Measurements from ENCODE around the gene FFAR2. TPM values are rescaled to one million over a fixed set of nuclear protein-coding genes. Genes with fewer than 3 reads are reported as not detected.

FFAR2 gene
- total and polyA plus RNA-seq, 2 donors (not counting 1 experiment from before 2014, with no cell fraction given) = not detected

DNA sequence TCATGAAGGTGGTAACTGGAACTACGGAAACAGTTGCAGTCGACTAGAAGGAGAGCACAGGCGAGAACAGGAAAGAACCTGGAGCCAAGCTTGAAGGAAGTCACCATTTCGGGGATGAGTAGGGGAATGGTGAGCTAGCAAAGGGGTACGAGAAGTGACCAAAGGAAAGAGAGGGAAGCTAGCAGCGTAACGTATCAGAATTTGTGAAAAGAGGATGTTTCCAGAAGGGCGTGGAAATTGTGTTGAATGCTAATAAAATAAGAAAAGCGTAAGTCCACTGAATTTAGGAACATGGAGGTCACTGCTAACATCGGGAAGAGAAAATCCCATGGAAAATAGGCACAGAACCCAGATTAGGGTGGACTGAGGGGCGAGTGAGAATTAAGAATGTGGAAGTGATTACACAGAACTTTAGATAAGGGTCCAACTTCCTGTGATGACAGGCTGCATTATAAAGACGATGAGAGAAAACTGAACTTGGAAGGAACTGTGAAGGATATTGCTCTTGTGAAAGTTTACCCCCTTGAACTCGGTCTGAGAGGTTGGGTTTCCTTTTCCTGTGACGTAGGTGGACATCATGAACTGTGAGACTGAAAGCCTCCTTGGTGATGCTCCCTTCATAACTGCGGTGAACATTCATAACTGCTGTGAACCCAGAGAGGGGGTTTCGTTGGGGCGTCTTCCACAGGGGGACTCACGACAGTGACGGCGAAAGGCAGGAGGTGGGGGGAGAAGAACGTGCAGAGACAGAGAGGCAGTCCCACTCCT, 2.0 kb upstream of the FFAR2 start:
- Histone ChIP-seq H3K9me3 (ENCODE audit: control insufficient read depth, insufficient read depth, low read depth, low read length) (no peaks in the 10 kb centered on the region), H3K36me3 (ENCODE audit: control insufficient read depth, insufficient read depth, low read length) (no peaks in the 10 kb centered on the region), H3K4me3 (replicated peaks in 1 of 4; ENCODE audit: control extremely low read depth in 1 of 4, insufficient read depth in 1 of 4, low read depth in 3 of 4, low read length in 4 of 4) (no peak overlapping the region), H3K27me3 (ENCODE audit: control insufficient read depth, insufficient read depth, low read length) (peaks cover 5% of the 10 kb centered on the region), H4K20me1 (ENCODE audit: control insufficient read depth, extremely low read depth, insufficient read depth, low read length) (no peaks in the 10 kb centered on the region), H3K4me2 (ENCODE audit: extremely low read depth, insufficient read depth, low read length) (no peak overlapping the region), H3K27ac (ENCODE audit: insufficient read depth, low read length) (no peak overlapping the region), H2AFZ (ENCODE audit: low read length) (no peak overlapping the region), H3K4me1 (ENCODE audit: control insufficient read depth, extremely low read depth, insufficient read depth, low read length) (no peaks in the 10 kb centered on the region), H3K9ac (ENCODE audit: insufficient read depth, low read length) (no peak overlapping the region), H3K79me2 (ENCODE audit: control insufficient read depth, insufficient read depth, low read length) (no peaks in the 10 kb centered on the region)
- no peak for TF ChIP-seq EZH2 (IDR thresholded peaks at IDR 0.05; ENCODE audit: low read length, missing control alignments)
- TF ChIP-seq, protein P1, sequence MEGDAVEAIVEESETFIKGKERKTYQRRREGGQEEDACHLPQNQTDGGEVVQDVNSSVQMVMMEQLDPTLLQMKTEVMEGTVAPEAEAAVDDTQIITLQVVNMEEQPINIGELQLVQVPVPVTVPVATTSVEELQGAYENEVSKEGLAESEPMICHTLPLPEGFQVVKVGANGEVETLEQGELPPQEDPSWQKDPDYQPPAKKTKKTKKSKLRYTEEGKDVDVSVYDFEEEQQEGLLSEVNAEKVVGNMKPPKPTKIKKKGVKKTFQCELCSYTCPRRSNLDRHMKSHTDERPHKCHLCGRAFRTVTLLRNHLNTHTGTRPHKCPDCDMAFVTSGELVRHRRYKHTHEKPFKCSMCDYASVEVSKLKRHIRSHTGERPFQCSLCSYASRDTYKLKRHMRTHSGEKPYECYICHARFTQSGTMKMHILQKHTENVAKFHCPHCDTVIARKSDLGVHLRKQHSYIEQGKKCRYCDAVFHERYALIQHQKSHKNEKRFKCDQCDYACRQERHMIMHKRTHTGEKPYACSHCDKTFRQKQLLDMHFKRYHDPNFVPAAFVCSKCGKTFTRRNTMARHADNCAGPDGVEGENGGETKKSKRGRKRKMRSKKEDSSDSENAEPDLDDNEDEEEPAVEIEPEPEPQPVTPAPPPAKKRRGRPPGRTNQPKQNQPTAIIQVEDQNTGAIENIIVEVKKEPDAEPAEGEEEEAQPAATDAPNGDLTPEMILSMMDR (conservative IDR thresholded peaks at IDR 0.05 in 1 of 2, IDR thresholded peaks at IDR 0.05 in 1 of 2; ENCODE audit: low read depth in 1 of 2, low read length in 2 of 2) = no peak
- DNase-seq (ENCODE audit: low read depth in 2 of 2) = peak in 1 of 2 donors; percentile 11

DNA sequence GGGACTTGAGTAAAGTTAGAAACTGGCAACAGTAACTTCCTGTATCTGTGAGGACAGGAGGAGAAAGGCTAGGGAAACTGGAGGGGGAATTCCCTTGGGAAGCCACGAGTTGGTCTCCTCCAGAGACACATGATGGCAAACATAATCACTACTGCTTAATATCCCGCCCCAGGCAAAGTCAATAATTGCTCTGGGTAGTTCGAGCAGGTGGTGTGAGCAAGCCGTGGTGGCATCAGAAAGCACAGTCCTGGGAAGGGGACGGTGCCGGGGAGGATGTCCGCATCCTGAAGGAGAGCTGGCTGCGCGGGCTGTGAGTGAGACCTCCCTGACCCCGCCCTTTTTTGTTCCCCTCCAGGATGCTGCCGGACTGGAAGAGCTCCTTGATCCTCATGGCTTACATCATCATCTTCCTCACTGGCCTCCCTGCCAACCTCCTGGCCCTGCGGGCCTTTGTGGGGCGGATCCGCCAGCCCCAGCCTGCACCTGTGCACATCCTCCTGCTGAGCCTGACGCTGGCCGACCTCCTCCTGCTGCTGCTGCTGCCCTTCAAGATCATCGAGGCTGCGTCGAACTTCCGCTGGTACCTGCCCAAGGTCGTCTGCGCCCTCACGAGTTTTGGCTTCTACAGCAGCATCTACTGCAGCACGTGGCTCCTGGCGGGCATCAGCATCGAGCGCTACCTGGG, 1.4 kb downstream of the FFAR2 start:
- Histone ChIP-seq H3K4me3 (replicated peaks in 1 of 4; ENCODE audit: control extremely low read depth in 1 of 4, insufficient read depth in 1 of 4, low read depth in 3 of 4, low read length in 4 of 4) (no peak overlapping the region), H3K79me2 (ENCODE audit: control insufficient read depth, insufficient read depth, low read length) (no peaks in the 10 kb centered on the region), H3K36me3 (ENCODE audit: control insufficient read depth, insufficient read depth, low read length) (no peaks in the 10 kb centered on the region), H3K27ac (ENCODE audit: insufficient read depth, low read length) (no peak overlapping the region), H3K4me2 (ENCODE audit: extremely low read depth, insufficient read depth, low read length) (no peak overlapping the region), H3K9ac (ENCODE audit: insufficient read depth, low read length) (no peak overlapping the region), H4K20me1 (ENCODE audit: control insufficient read depth, extremely low read depth, insufficient read depth, low read length) (no peaks in the 10 kb centered on the region), H2AFZ (ENCODE audit: low read length) (no peak overlapping the region), H3K4me1 (ENCODE audit: control insufficient read depth, extremely low read depth, insufficient read depth, low read length) (no peaks in the 10 kb centered on the region), H3K27me3 (ENCODE audit: control insufficient read depth, insufficient read depth, low read length) (peaks cover 8% of the 10 kb centered on the region), H3K9me3 (ENCODE audit: control insufficient read depth, insufficient read depth, low read depth, low read length) (no peaks in the 10 kb centered on the region)
- TF ChIP-seq EZH2 (IDR thresholded peaks at IDR 0.05; ENCODE audit: low read length, missing control alignments) = no peak
- TF ChIP-seq, protein P1 (conservative IDR thresholded peaks at IDR 0.05 in 1 of 2, IDR thresholded peaks at IDR 0.05 in 1 of 2; ENCODE audit: low read depth in 1 of 2, low read length in 2 of 2) = no peak
- no peak for DNase-seq (ENCODE audit: low read depth in 2 of 2)

DNA sequence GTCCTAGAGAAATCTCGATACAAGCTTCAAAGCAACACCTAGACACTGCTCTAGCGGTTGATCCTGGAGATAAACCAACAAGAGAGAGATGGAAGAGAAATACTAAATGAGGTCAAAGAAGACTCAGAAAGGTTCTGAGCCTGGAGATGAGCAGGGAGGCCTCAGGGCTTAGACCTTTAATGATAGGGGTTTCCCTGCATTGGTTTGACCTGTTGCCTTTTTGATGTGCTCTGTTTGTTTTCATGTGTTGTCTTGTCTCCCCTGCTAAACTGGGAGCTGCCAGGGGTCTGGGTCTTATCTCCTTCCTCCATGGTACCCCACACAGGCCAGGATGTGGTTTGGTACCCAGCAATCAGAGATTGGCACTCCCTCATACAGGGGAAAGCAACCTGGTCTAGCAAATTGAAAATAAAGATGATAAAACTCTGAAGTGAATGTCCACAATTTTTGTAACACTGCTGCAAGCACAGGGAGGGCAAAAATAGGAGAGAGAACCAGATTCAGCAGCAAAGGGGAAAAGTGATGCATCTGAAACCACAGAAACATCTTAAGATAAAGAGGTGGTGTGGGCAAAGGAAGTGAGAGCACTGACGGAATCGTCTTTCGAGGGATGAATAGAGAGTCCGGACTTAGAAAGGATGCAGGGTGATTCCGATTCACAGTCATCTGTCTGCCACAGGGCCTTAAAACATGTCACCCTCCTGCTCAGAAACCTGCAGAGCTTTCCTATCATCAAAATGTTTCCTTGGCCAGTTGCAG, 3.5 kb downstream of the FFAR2 start:
- Histone ChIP-seq H3K27ac (ENCODE audit: insufficient read depth, low read length) (no peak overlapping the region), H2AFZ (ENCODE audit: low read length) (no peak overlapping the region), H3K36me3 (ENCODE audit: control insufficient read depth, insufficient read depth, low read length) (no peaks in the 10 kb centered on the region), H3K79me2 (ENCODE audit: control insufficient read depth, insufficient read depth, low read length) (no peaks in the 10 kb centered on the region), H3K4me2 (ENCODE audit: extremely low read depth, insufficient read depth, low read length) (no peak overlapping the region), H3K4me3 (replicated peaks in 1 of 4; ENCODE audit: control extremely low read depth in 1 of 4, insufficient read depth in 1 of 4, low read depth in 3 of 4, low read length in 4 of 4) (no peak overlapping the region), H3K27me3 (ENCODE audit: control insufficient read depth, insufficient read depth, low read length) (peaks cover 5% of the 10 kb centered on the region), H3K4me1 (ENCODE audit: control insufficient read depth, extremely low read depth, insufficient read depth, low read length) (no peaks in the 10 kb centered on the region), H3K9ac (ENCODE audit: insufficient read depth, low read length) (no peak overlapping the region), H3K9me3 (ENCODE audit: control insufficient read depth, insufficient read depth, low read depth, low read length) (no peaks in the 10 kb centered on the region), H4K20me1 (ENCODE audit: control insufficient read depth, extremely low read depth, insufficient read depth, low read length) (no peaks in the 10 kb centered on the region)
- no peak for TF ChIP-seq EZH2 (IDR thresholded peaks at IDR 0.05; ENCODE audit: low read length, missing control alignments)
- TF ChIP-seq, protein P1 (conservative IDR thresholded peaks at IDR 0.05 in 1 of 2, IDR thresholded peaks at IDR 0.05 in 1 of 2; ENCODE audit: low read depth in 1 of 2, low read length in 2 of 2) = no peak
- no peak for DNase-seq (ENCODE audit: low read depth in 2 of 2)
